HG03025 (cell line): ENCODE measurements around the gene TNFAIP3.
A peak's percentile ranks its signal among the peaks of the same experiment; 100 is the strongest.

Experiments used
- ATAC-seq: cut with Tn5 transposase; IDR thresholded peaks from one replicate; pipeline ENCODE4 v1.9.1; 2021; ENCODE audit warnings: mild to moderate bottlenecking, moderate library complexity; ENCODE audit not compliant: unreplicated experiment, low FRiP score

The TNFAIP3 gene

DNA sequence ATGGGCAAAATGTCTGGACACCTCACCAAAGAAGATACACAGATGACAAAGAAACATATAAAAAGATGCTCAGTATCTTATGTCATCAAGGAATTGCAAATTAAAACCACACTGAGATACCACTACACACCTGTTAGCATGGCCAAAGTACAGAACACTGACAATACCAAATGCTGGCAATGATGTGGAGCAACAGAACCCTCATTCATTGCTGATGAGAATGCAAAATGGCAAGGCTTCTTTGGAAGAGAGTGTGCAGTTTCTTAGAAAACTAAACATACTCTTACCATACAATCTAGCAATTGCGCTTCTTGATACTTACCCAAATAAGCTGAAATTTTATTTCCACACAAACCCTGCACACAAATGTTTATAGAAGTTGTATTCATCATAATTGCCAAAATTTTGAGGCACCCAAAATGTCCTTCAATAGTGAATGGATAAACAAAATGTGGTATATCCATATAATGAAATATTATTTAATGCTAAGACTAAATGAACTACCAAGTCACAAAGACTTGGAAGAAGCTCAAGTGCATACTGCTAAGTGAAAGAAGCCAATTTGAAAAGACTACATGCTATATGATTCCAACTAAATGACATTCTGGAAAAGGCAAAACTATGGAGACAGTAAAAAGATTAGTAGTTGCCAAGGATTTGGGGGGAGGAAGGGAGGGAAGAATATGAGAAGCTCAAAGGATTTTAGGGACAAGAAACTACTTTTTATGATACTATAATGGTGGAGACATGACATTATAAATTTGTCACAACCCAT lies 50.7 kb downstream of the TNFAIP3 start:
- ATAC-seq, result no peak

DNA sequence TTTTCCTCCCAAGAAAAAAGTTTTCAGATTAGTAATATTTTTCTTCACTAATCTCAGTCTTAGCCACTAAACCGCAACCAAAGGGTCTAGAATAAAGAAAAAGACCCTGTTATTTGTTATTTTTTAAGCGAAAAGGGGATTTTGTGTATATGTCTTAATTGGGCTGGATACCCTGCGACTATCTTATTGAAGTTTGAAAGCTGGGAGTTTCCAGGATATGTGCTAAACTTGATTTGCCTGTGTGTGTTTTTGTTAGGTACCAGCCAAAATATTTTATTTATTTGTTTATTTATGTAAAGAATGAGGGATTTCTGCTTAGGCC lies 52.4 kb downstream of the TNFAIP3 start:
- no peak for ATAC-seq

DNA sequence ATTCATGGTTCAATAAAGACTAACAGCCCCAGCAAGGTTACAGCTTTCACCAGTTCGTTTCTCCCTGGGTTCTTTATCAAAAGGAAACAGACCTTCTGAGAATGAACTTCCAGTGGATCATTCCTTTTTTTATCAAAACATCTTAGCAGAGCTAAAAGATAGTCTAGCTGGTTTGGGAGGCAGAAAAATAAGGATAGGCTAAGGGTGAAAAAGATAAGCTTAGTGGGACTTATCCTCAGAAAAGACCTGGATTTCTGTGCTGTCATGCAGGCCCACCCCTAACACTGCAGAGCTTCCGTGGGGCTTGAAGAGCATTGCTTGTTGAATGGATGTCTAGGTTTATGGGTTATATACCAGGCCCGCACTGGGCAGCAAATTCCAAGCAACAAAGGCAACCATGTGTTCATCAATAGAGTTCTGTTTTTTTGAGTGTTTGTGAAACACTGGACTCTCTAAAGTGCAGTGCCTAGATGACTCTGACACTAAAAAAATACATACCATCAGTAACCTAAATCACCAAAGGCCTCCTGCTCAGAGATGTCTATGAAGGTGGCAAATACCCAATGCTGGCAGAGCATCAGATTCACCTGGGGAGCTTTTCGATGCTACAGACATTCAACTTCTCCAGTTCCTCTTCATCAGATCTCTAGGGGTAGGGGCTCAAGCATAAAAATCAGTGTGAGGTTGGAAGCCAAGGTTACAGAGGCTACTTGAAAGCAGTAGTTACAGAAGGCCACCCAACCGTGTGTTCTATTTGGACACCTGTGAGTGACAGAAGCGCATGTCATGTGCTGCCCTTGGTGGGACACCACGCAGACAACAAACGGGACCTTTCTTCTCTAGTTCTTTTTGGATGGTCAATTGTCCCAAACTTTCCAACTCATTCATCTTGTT lies 53.0 kb downstream of the TNFAIP3 start:
- no peak for ATAC-seq

DNA sequence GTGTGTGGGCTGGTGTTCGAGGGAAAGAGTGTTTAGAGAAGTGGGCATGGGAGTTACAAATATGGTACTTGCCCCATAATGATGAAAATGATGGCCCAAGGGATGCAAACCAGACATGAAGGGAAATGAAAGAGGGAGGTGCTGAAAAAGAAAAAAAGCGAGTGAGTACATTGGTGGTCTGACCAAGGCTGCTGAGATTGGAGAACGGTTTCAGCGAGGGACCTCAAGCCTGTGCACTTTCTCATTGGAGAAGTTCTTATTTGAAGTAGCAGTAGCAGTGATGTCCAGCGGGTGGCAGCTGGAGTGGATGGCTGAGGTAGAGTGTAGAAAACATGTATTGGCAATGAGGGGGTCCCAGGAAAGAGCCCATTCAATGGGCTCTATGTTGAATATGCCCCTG lies 54.8 kb downstream of the TNFAIP3 start:
- no peak for ATAC-seq

DNA sequence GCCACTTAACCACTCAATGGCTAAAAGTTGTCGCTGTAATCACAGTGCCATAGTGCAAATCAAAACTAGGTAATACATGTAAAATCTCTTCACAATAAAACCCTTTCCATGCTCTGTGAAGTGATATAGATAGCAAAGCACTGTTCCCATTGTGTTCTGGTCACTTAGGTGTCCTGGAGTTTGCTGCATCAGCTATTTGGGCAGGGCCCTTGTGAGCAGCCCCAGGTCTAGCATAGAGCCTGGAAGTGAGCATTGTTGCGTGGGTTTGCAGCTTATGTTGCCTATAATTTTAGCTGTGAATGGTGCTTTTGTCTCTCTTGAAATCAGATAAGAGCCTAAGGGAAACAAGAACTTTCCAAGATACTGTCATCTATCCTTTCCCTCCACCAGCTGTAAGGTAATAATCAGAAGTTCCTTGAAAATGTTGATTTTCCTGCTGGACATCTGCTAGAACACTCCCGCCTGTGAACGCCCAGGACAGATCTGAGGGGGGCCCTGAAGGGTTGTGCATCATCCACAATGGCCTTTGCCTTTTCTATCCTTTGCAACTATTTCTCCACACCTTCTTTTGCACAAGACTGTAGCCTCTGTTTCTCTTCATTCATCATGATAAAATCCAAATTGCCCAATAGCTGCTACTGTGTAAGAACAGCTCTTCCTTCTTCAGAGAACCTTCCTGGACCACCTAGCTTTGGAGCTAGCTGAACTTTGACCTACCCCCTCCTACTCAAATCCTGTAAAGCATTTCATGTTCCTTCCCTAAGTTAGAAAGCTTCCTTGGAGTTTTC lies 57.0 kb downstream of the TNFAIP3 start:
- no peak for ATAC-seq

DNA sequence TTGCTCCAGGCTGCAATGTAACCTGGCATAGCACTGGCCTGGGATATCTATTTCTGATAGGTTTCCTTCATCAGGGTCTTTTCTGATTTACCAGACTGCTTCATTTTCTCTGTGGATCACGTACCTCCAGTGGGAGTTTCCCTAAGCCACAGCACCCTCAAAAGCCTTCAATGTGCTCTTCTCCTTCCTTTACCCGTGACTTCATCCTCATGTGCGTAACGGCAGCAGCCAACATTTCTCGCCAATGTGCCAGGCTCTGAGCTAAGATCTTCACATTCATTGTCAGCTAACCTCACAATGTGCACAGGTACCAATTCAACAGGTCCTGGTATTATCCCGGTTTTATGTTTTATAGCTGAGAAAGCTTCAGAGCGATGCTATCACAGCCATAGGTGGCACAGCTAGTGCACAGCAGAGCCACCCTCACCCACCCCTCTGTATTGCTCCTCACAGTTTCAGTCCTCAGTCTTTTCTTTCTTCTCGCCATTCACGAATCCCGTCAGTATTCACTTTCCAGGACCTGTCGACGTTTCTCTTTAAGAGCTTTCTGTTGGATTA lies 58.2 kb downstream of the TNFAIP3 start:
- ATAC-seq, result no peak

DNA sequence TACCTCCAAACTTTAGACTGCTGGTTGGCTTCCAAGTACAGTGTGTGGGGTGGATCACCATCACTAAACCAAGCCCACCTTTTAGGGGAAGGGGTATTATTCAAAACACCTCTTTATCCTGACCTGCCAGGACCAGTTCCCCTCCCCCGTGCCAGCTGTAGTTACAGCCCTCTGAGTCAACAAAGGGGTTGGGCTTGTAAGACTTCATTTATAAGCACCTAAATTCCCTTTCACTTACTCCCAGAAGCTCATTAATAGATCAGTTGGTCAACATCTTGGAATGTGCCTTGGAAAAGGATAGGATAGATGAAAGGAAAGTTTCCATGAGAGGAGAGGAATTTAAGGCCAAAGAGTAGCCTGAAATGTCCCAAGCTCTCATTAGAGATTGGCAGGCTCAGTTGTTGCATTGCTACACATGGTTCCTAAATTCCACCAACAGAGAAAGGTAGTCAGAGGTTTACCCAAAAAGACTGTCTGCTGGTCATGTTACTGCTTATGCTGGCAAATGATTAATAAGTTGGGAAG lies 59.2 kb downstream of the TNFAIP3 start:
- ATAC-seq, result no peak

DNA sequence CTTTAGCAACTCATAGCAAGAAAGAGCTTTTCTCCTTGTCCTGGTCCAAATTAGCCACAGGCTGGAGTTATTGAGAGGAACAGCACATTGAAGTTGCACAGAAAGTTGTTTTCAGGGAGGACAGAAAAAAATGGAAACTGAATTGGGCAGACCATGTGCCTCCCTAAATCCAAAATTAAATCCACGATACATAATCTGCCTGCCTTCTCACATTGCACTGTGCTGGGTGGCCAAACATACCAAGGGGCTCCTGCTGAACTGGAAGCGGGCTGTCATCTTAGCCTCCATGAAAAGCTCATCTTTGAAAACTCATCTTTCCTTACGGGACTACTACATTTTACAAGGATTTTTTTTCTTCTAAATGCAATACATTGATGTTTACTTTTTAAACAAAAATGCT lies 59.9 kb downstream of the TNFAIP3 start:
- ATAC-seq, result no peak

DNA sequence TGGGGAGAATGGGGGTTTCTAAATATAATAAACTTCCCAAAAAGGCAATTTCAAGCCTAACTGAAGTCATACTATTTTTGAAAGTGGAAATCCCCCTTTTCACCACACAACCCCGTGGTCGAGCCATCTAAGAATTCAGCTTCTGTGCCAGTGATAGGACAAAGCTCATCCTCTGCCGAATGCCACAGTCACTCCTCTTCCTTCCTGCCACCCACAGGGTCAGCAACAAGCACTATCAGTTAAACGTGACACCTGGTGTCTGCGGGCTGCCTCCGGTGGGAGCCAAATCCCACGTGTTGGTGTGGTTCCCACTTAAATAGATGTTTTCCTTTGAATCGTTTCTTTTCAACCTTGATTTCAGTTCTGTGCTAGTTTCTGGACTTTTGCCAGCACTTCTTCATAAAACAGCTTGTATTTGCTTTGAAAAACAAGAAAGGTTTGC lies 60.7 kb downstream of the TNFAIP3 start:
- ATAC-seq, result peak; percentile 73

DNA sequence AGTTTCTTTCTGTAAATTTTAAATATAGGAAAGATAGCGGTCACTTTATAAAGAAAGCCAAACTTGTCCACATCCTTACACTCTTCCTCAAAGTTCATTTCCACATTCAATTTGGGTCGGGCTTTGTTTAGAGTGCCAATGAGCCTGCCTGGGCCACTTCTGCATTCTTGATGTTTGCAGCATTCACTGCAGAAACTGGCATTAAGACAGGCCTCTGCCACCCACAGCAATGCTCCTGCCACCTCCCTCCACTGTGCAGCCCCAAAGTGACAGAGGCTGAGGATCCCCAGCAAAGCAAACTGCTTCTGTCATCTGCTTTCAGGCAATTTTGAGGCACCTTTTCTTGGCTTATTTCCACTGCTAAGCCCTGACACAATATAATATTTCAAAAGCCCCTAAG lies 61.2 kb downstream of the TNFAIP3 start:
- peak; percentile 35 for ATAC-seq

DNA sequence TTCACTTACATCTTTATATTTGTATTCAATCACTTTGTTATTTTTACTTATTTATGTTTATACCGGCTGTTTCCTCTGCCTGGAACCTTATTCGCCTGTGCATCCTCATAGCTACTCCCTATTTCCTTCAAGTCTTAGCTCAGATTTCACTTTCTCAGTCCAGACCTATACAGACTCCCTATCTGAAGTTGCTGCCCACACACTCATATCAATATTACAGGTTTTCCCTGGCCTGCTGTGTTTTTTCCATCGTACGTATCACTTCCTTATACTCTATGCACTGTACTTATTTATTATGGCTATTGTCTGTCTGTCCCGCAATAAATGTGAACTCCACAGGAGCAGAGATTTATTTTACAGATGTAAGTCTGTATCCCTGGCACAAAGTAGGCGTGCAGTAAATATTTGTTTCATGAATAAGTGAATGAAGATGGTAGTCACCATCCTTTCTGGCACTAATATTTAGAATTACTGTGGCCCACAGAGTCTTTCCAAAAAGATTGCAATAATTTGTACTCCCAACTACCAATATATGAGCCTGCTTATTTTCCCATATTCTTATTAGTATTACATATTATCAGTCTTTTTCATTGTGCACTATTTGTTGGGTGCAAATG lies 64.9 kb downstream of the TNFAIP3 start:
- no peak for ATAC-seq
